A549 (cell line): Measurements from ENCODE around the gene ROPN1. TPM values are rescaled to one million over a fixed set of nuclear protein-coding genes. Genes with fewer than 3 reads are reported as not detected.
"Not testable (repeated sequence)": the region's sequence is repeated elsewhere in the genome, so short reads cannot be mapped to it uniquely, and the experiment has no call there.

ENCODE experiments used
- ATAC-seq, 2 experiments: fragments of 200-7000 bp in 1 of 2; fragments of >200 bp in 1 of 2; cut with Nextera tagmentation in 1 of 2; cut with Tn5 transposase in 1 of 2; 3 replicates each; pipeline versions ENCODE4 v1.8.0 to v1.9.1; 2018 to 2020; ENCODE audit warnings: mild to moderate bottlenecking in 1 of 2, moderate library complexity in 1 of 2
- CTCF ChIA-PET: fragments of 300-600 bp; sonication (Branson Sonifier 250); formaldehyde crosslinking; extraction: SDS; loops from one replicate; lab custom pipeline; 2021; ENCODE audit warnings: antibody characterized with exemption, inconsistent platforms; lab: Yijun Ruan, JAX
- POLR2A ChIA-PET: fragments of 350-600 bp; formaldehyde crosslinking; extraction: SDS; loops from one replicate; lab custom pipeline; 2021; ENCODE audit warnings: antibody characterized with exemption, inconsistent platforms; lab: Yijun Ruan, JAX
- DNase-seq, 2 experiments: peaks; one replicate each; pipeline versions ENCODE4 v3.0.0 to v3.0.0-alpha.2; 2011 to 2016; ENCODE audit warnings: low read depth in 1 of 2, low spot score in 1 of 2
- FAIRE-seq: peaks from 2 replicates; lab custom pipeline; 2011; peaks lifted over from hg19 to GRCh38; lab: Jason Lieb, UNC
- H3K27ac ChIP-seq, 2 experiments: fragments of >200 bp; sonication (Bioruptor Twin); formaldehyde crosslinking; 3 replicates each; pipeline ENCODE4 v1.5.1; 2016 to 2017
- H3K4me1 ChIP-seq: fragments of >200 bp; sonication (Bioruptor Twin); formaldehyde crosslinking; 3 replicates; pipeline ENCODE4 v1.6.1; 2016
- H3K4me2 ChIP-seq: fragments of >200 bp; sonication (Bioruptor Twin); formaldehyde crosslinking; 3 replicates; pipeline ENCODE4 v1.6.1; 2016
- H3K4me3 ChIP-seq: fragments of >200 bp; sonication (Bioruptor Twin); formaldehyde crosslinking; 3 replicates; pipeline ENCODE4 v1.5.1; 2016
- H3K9me3 ChIP-seq: fragments of >200 bp; sonication (Bioruptor Twin); formaldehyde crosslinking; 3 replicates; pipeline ENCODE4 v1.6.1; 2016
- CBX2 ChIP-seq: fragments of 200-600 bp; sonication (generic); IDR thresholded peaks from 2 replicates; pipeline ENCODE4 v1.6.1; 2016; ENCODE audit warnings: low read depth, mild to moderate bottlenecking, borderline replicate concordance
- CBX8 ChIP-seq: fragments of 200-600 bp; sonication (generic); IDR thresholded peaks from 2 replicates; pipeline ENCODE4 v1.6.1; 2016
- CEBPB ChIP-seq, 2 experiments: fragments of >200 bp in 1 of 2; sonication (Bioruptor Twin) in 1 of 2; formaldehyde crosslinking in 1 of 2; IDR thresholded peaks; 2 replicates each; pipeline ENCODE4 v1.6.1; 2012 to 2016
- EHF ChIP-seq: fragments of 250-450 bp; sonication (Bioruptor Pico); IDR thresholded peaks from 2 replicates; pipeline ENCODE4 v1.5.0; 2020; ENCODE audit warnings: mild to moderate bottlenecking
- EP300 ChIP-seq, 2 experiments: fragments of >200 bp; sonication (Bioruptor Twin); formaldehyde crosslinking; IDR thresholded peaks; 2 replicates in 1 of 2; 3 replicates in 1 of 2; pipeline ENCODE4 v1.6.1; 2016 to 2017
- FOSB ChIP-seq: fragments of 250-450 bp; sonication (Bioruptor Pico); IDR thresholded peaks from 2 replicates; pipeline ENCODE4 v1.5.0; 2020; ENCODE audit warnings: mild to moderate bottlenecking, moderate library complexity
- FOXS1 ChIP-seq: fragments of 250-450 bp; sonication (Bioruptor Pico); IDR thresholded peaks from 2 replicates; pipeline ENCODE4 v1.5.0; 2020; ENCODE audit warnings: mild to moderate bottlenecking, moderate library complexity
- GATA3 ChIP-seq: IDR thresholded peaks from 2 replicates; pipeline ENCODE4 v1.6.1; 2012; ENCODE audit warnings: borderline replicate concordance
- HDAC2 ChIP-seq: fragments of 200-600 bp; sonication (generic); IDR thresholded peaks from 2 replicates; pipeline ENCODE4 v1.6.1; 2016
- JUN ChIP-seq, 2 experiments: fragments of >200 bp; sonication (Bioruptor Twin); formaldehyde crosslinking; IDR thresholded peaks; 2 replicates in 1 of 2; 3 replicates in 1 of 2; pipeline ENCODE4 v1.6.1; 2016 to 2017
- KDM1A ChIP-seq: fragments of 200-600 bp; sonication (generic); IDR thresholded peaks from 2 replicates; pipeline ENCODE4 v1.6.1; 2016; ENCODE audit warnings: low read depth, mild to moderate bottlenecking
- MAFK ChIP-seq: fragments of 450-650 bp; IDR thresholded peaks from 2 replicates; pipeline ENCODE4 v1.6.1; 2014; ENCODE audit not compliant: partially characterized antibody
- MAZ ChIP-seq: fragments of 150-350 bp; IDR thresholded peaks from 2 replicates; pipeline ENCODE4 v1.6.1; 2014; ENCODE audit warnings: antibody characterized with exemption, low read depth, low read length, borderline replicate concordance
- MYC ChIP-seq: IDR thresholded peaks from 2 replicates; pipeline ENCODE4 v1.6.1; 2012; ENCODE audit warnings: mild to moderate bottlenecking, inconsistent platforms, low read length, improper control_type of control experiment, borderline replicate concordance
- NPAS2 ChIP-seq: fragments of 250-450 bp; sonication (Bioruptor Pico); IDR thresholded peaks from 2 replicates; pipeline ENCODE4 v1.8.0; 2022; ENCODE audit warnings: mild to moderate bottlenecking, moderate library complexity, borderline replicate concordance
- NR3C1 ChIP-seq: fragments of >200 bp; sonication (Bioruptor Twin); formaldehyde crosslinking; IDR thresholded peaks from 3 replicates; pipeline ENCODE4 v1.6.1; 2017
- PHF8 ChIP-seq: fragments of 200-600 bp; sonication (generic); IDR thresholded peaks from 2 replicates; pipeline ENCODE4 v1.6.1; 2016; ENCODE audit warnings: low read depth, mild to moderate bottlenecking, antibody characterized with exemption, moderate library complexity, borderline replicate concordance
- POLR2A ChIP-seq: IDR thresholded peaks from 2 replicates; pipeline ENCODE4 v1.6.1; 2012; ENCODE audit warnings: mild to moderate bottlenecking, low read length
- RAD21 ChIP-seq, 2 experiments: fragments of >200 bp in 1 of 2; sonication (Bioruptor Twin) in 1 of 2; formaldehyde crosslinking in 1 of 2; IDR thresholded peaks in 1 of 2; conservative IDR thresholded peaks in 1 of 2; 2 replicates in 1 of 2; 3 replicates in 1 of 2; pipeline ENCODE4 v1.6.1; 2012 to 2018; ENCODE audit warnings: inconsistent platforms in 1 of 2
- SREBF2 ChIP-seq: fragments of 450-650 bp; IDR thresholded peaks from 2 replicates; pipeline ENCODE4 v1.6.1; 2014; ENCODE audit warnings: mild to moderate bottlenecking, moderate library complexity
- ZC3H11A ChIP-seq: fragments of 450-650 bp; IDR thresholded peaks from 2 replicates; pipeline ENCODE4 v1.6.1; 2014; ENCODE audit warnings: antibody characterized with exemption, mild to moderate bottlenecking
- ZSCAN20 ChIP-seq: fragments of 250-450 bp; sonication (Bioruptor Pico); IDR thresholded peaks from 2 replicates; pipeline ENCODE4 v1.8.0; 2022; ENCODE audit warnings: mild to moderate bottlenecking, moderate library complexity
- WGBS: methylation state at CpG from one replicate; pipeline ENCODE4 v1.1.6; 2017; ENCODE audit errors: missing lambda C conversion rate; 5-methylcytosine and 5-hydroxymethylcytosine counted together
- polyA plus RNA-seq, 4 experiments: library from polyadenylated mRNA; depleted of rRNA in 3 of 4; stranded (reverse); fragments of >200 nt; fragmentation: RNase III in 1 of 4; extraction: RNeasy Plus Mini Kit Qiagen cat#74134 plus additional on column Dnase treatment in 1 of 4; gene quantifications; 2 replicates in 3 of 4; 3 replicates in 1 of 4; pipeline ENCODE4 v1.2.3, GENCODE V29; 2011 to 2017
- TF ChIP-seq, protein P1 (sequence below): IDR thresholded peaks from 2 replicates; pipeline ENCODE4 v1.6.1; 2012
- TF ChIP-seq, protein P2 (sequence below): fragments of >200 bp; sonication (Bioruptor Twin); formaldehyde crosslinking; IDR thresholded peaks from 3 replicates; pipeline ENCODE4 v1.6.1; 2016
- TF ChIP-seq, protein P3 (sequence below): fragments of 250-450 bp; sonication (Bioruptor Pico); IDR thresholded peaks from 2 replicates; pipeline ENCODE4 v1.5.0; 2020; ENCODE audit warnings: low read depth, mild to moderate bottlenecking, moderate library complexity
- TF ChIP-seq, protein P4 (sequence below): fragments of >200 bp; sonication (Bioruptor Twin); formaldehyde crosslinking; IDR thresholded peaks from 2 replicates; pipeline ENCODE4 v1.6.1; 2016
- TF ChIP-seq, protein P5 (sequence below): fragments of 200-600 bp; sonication (generic); IDR thresholded peaks from 2 replicates; pipeline ENCODE4 v1.6.1; 2016; ENCODE audit warnings: antibody characterized with exemption, mild to moderate bottlenecking, moderate library complexity

Gene ROPN1
- polyA plus RNA-seq, 2 of the 4 experiments (the other 2 are of a cell fraction): not detected

DNA sequence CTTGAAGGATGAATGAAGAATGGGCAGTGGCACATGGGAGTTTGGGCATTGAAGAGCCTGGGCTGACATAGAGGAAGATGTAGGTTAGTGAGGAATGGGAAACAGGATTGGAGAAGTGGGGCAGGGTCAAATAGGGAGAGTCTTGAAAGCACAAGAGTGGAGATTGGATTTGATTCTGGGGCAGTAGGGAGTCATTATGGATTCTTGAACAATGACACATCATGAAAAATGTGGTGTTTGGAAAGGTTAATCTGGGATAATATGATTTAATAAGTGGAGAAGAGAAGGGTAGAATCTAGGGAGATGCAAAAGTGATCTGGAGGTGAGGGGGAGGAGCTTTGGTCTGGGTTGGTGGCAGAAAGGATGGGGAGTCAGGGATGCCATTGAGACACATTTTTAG lies 45.4 kb upstream of the ROPN1 start:
- CTCF ChIA-PET: no interaction called here
- Histone ChIP-seq H3K4me2 (no peak overlapping the region), H3K4me3 (no peak overlapping the region), H3K4me1 (peaks cover 6% of the 10 kb centered on the region; the same call in 1 of the 3 replicates), H3K27ac (no peak overlapping the region), H3K9me3 (0 out of 3 replicates have a peak, but pooled peaks cover 4% of the 10 kb centered on the region)
- POLR2A ChIA-PET: no interaction called here
- no peak for TF ChIP-seq CEBPB (IDR thresholded peaks at IDR 0.05)
- TF ChIP-seq NR3C1: no peak
- TF ChIP-seq, protein P1, sequence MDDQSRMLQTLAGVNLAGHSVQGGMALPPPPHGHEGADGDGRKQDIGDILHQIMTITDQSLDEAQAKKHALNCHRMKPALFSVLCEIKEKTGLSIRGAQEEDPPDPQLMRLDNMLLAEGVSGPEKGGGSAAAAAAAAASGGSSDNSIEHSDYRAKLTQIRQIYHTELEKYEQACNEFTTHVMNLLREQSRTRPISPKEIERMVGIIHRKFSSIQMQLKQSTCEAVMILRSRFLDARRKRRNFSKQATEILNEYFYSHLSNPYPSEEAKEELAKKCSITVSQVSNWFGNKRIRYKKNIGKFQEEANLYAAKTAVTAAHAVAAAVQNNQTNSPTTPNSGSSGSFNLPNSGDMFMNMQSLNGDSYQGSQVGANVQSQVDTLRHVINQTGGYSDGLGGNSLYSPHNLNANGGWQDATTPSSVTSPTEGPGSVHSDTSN: no peak
- no peak for TF ChIP-seq FOXS1
- TF ChIP-seq JUN (IDR thresholded peaks at IDR 0.05): no peak
- TF ChIP-seq NPAS2 (CRISPR knock-in tag): no peak
- TF ChIP-seq MAFK: no peak
- no peak for TF ChIP-seq RAD21 (conservative IDR thresholded peaks at IDR 0.05 in 1 of 2, IDR thresholded peaks at IDR 0.05 in 1 of 2)
- no peak for TF ChIP-seq MYC
- DNase-seq (no peak), FAIRE-seq (no peak), ATAC-seq (no peak)

DNA sequence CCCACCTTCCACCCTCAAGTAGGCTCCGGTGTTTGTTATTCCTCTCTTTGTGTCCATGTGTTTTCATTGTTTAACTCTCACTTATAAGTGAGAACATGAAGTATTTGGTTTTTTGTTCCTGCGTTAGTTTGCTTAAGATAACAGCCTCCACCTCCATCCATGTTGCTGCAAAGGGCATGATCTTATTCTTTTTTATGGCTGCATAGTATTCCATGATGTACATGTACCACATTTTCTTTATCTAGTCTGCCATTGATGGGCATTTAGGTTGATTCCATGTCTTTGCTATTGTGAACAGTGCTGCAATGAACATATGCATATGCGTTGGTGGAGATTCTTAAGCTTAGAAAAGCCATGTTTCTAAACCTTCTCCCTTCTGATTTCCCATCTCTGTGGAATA lies 44.3 kb upstream of the ROPN1 start:
- H3K4me1 ChIP-seq, DNase-seq, H3K9me3 ChIP-seq, ATAC-seq, H3K4me3 ChIP-seq, POLR2A ChIA-PET, CTCF ChIA-PET, H3K4me2 ChIP-seq, H3K27ac ChIP-seq, FAIRE-seq: not testable (repeated sequence)
- WGBS: 54% methylated on average over 3 of the region's 3 CpGs

DNA sequence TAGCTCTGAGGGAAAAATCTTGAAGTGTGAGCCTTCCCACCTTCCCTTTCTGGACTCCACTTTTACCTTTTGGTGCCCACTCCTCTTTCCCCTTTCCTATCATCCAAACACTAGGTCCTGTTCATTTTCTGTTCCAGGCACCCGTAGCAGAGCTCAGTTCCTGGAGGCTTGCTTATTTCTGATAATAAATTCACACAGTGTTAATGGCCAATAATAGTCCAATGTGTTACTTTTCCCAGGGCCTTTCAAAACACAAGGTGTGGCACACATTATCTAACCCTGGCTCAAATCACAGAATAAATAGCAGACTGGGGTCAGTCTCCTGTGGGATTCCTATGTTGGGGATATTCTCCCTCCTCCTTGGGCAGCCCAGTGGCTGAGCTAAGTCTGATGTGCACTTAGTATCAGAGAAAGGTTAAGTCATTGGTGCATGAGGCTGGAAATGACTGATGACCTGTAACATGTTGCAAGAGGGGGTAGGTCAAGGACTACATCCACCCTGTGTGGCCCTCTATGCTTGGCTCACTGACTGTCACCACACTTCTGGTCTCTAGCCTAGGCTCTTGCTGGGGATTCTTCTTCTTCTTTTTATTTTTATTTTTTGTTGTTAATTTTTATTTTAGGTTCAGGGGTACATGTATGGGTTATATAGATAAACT lies 43.7 kb upstream of the ROPN1 start:
- POLR2A ChIA-PET: no interaction called here
- FAIRE-seq (no peak), ATAC-seq (no peak), DNase-seq (no peak)
- WGBS: 72% methylated on average over 1 of the region's 1 CpG
- 0 out of 3 replicates have a peak, but pooled peaks cover 4% of the 10 kb centered on the region for H3K9me3 ChIP-seq
- no peak overlapping the region for H3K27ac ChIP-seq
- peaks cover 8% of the 10 kb centered on the region; the same call in 1 of the 3 replicates for H3K4me1 ChIP-seq
- TF ChIP-seq NR3C1: no peak
- TF ChIP-seq CBX8: no peak
- TF ChIP-seq KDM1A: no peak
- TF ChIP-seq PHF8: no peak
- TF ChIP-seq, protein P2, sequence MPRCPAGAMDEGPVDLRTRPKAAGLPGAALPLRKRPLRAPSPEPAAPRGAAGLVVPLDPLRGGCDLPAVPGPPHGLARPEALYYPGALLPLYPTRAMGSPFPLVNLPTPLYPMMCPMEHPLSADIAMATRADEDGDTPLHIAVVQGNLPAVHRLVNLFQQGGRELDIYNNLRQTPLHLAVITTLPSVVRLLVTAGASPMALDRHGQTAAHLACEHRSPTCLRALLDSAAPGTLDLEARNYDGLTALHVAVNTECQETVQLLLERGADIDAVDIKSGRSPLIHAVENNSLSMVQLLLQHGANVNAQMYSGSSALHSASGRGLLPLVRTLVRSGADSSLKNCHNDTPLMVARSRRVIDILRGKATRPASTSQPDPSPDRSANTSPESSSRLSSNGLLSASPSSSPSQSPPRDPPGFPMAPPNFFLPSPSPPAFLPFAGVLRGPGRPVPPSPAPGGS: no peak
- no peak for TF ChIP-seq EP300 (IDR thresholded peaks at IDR 0.05)
- no peak for TF ChIP-seq ZC3H11A
- no peak for TF ChIP-seq NPAS2 (CRISPR knock-in tag)
- TF ChIP-seq SREBF2: no peak
- TF ChIP-seq EHF: no peak
- no peak for TF ChIP-seq CBX2
- H3K4me2 ChIP-seq: no peak overlapping the region
- no peak overlapping the region for H3K4me3 ChIP-seq
- CTCF ChIA-PET: interaction anchor here (0.8 to 4.4 kb wide), 4 partner anchors 13 to 525 kb away, joined by 3 to 44 read pairs (median 14); no protein-coding TSS in a partner anchor

DNA sequence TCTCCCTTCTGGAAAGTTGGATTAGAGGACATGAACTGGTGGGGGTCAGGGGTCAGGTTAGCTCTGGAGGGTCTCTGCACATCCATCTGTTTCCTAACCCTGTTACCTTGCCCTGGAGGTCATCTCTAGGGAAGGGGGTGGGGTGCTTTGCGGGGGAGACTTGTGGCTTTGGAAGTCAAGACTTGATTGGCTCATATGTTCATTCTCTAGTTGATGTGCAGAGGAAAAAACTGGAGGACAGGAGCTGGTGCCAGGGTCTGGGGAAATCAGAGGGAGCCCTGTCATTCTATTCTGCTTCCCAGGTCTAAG lies 42.9 kb upstream of the ROPN1 start:
- Histone ChIP-seq H3K4me3 (no peak overlapping the region), H3K9me3 (0 out of 3 replicates have a peak, but pooled peaks cover 4% of the 10 kb centered on the region), H3K27ac (no peak overlapping the region), H3K4me2 (no peak overlapping the region), H3K4me1 (peaks cover 8% of the 10 kb centered on the region; the same call in 1 of the 3 replicates)
- no peak for ATAC-seq
- no peak for FAIRE-seq
- 63% methylated on average over 1 of the region's 1 CpG for WGBS
- ChIA-PET CTCF (interaction anchor here (0.6 to 4.4 kb wide), 5 partner anchors 12 to 526 kb away, joined by 3 to 44 read pairs (median 4); no protein-coding TSS in a partner anchor), POLR2A (no interaction called here)
- DNase-seq: no peak
- TF ChIP-seq HDAC2 (no peak), POLR2A (no peak), MAZ (no peak), FOSB (CRISPR knock-in tag) (no peak), GATA3 (no peak), ZSCAN20 (no peak)
- TF ChIP-seq, protein P3, sequence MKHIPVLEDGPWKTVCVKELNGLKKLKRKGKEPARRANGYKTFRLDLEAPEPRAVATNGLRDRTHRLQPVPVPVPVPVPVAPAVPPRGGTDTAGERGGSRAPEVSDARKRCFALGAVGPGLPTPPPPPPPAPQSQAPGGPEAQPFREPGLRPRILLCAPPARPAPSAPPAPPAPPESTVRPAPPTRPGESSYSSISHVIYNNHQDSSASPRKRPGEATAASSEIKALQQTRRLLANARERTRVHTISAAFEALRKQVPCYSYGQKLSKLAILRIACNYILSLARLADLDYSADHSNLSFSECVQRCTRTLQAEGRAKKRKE: no peak
- TF ChIP-seq, protein P4, sequence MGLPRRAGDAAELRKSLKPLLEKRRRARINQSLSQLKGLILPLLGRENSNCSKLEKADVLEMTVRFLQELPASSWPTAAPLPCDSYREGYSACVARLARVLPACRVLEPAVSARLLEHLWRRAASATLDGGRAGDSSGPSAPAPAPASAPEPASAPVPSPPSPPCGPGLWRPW: no peak
- TF ChIP-seq, protein P5, sequence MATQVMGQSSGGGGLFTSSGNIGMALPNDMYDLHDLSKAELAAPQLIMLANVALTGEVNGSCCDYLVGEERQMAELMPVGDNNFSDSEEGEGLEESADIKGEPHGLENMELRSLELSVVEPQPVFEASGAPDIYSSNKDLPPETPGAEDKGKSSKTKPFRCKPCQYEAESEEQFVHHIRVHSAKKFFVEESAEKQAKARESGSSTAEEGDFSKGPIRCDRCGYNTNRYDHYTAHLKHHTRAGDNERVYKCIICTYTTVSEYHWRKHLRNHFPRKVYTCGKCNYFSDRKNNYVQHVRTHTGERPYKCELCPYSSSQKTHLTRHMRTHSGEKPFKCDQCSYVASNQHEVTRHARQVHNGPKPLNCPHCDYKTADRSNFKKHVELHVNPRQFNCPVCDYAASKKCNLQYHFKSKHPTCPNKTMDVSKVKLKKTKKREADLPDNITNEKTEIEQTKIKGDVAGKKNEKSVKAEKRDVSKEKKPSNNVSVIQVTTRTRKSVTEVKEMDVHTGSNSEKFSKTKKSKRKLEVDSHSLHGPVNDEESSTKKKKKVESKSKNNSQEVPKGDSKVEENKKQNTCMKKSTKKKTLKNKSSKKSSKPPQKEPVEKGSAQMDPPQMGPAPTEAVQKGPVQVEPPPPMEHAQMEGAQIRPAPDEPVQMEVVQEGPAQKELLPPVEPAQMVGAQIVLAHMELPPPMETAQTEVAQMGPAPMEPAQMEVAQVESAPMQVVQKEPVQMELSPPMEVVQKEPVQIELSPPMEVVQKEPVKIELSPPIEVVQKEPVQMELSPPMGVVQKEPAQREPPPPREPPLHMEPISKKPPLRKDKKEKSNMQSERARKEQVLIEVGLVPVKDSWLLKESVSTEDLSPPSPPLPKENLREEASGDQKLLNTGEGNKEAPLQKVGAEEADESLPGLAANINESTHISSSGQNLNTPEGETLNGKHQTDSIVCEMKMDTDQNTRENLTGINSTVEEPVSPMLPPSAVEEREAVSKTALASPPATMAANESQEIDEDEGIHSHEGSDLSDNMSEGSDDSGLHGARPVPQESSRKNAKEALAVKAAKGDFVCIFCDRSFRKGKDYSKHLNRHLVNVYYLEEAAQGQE: no peak
